Smooth muscle cell (in vitro differentiated cells): ENCODE measurements around the gene TNIK. TPM values are rescaled to one million over a fixed set of nuclear protein-coding genes. Genes with fewer than 3 reads are reported as not detected.

ENCODE experiments used
- DNase-seq: peaks from one replicate; lab custom pipeline; 2025; ENCODE audit not compliant: unreplicated experiment; lab: John Stamatoyannopoulos, UW
- H2AFZ ChIP-seq: fragments of 200-600 bp; sonication (generic); 2 replicates; pipeline ENCODE4 v1.6.0; 2016; ENCODE audit warnings: antibody characterized with exemption, low read depth, mild to moderate bottlenecking
- H3F3A ChIP-seq: fragments of 200-600 bp; sonication (generic); 2 replicates; pipeline ENCODE4 v1.6.0; 2017; ENCODE audit warnings: antibody characterized with exemption, low read depth
- H3K27ac ChIP-seq: fragments of 200-600 bp; sonication (generic); 2 replicates; pipeline ENCODE4 v1.5.1; 2016; ENCODE audit warnings: low read depth, mild to moderate bottlenecking
- H3K27me3 ChIP-seq: fragments of 200-600 bp; sonication (generic); 2 replicates; pipeline ENCODE4 v1.6.1; 2016; ENCODE audit warnings: low read depth, mild to moderate bottlenecking
- H3K36me3 ChIP-seq: fragments of 200-600 bp; sonication (generic); 2 replicates; pipeline ENCODE4 v1.5.1; 2016; ENCODE audit warnings: low read depth
- H3K4me1 ChIP-seq: fragments of 200-600 bp; sonication (generic); 2 replicates; pipeline ENCODE4 v1.5.1; 2016; ENCODE audit warnings: low read depth
- H3K4me2 ChIP-seq: fragments of 200-600 bp; sonication (generic); 2 replicates; pipeline ENCODE4 v1.6.0; 2016; ENCODE audit warnings: mild to moderate bottlenecking
- H3K4me3 ChIP-seq: fragments of 200-600 bp; sonication (generic); 2 replicates; pipeline ENCODE4 v1.5.1; 2016; ENCODE audit warnings: mild to moderate bottlenecking
- H3K79me2 ChIP-seq: fragments of 200-600 bp; sonication (generic); 2 replicates; pipeline ENCODE4 v1.6.0; 2016; ENCODE audit warnings: low read depth, mild to moderate bottlenecking
- H3K9ac ChIP-seq: fragments of 200-600 bp; sonication (generic); 2 replicates; pipeline ENCODE4 v1.6.0; 2016; ENCODE audit warnings: low read depth
- H3K9me3 ChIP-seq: fragments of 200-600 bp; sonication (generic); replicated peaks from 2 replicates; pipeline ENCODE4 v1.5.1; 2016; ENCODE audit warnings: low read depth
- H4K20me1 ChIP-seq: fragments of 200-600 bp; sonication (generic); 2 replicates; pipeline ENCODE4 v1.6.0; 2016; ENCODE audit warnings: low read depth
- WGBS: methylation state at CpG from one replicate; pipeline ENCODE4 v1.1.7; 2016; ENCODE audit warnings: low lambda C conversion rate; 5-methylcytosine and 5-hydroxymethylcytosine counted together
- polyA plus RNA-seq: library from polyadenylated mRNA; unstranded; fragments of >200 nt; fragmentation: Nextera tagmentation; extraction: Ambion mirVana; gene quantifications from 2 replicates; pipeline ENCODE4 v1.2.1, GENCODE V29; 2016
- total RNA-seq: library from RNA; depleted of rRNA; stranded (reverse); fragments of >200 nt; gene quantifications from 2 replicates; pipeline ENCODE4 v1.2.3, GENCODE V29; 2014
- TF ChIP-seq, protein P1 (sequence below): fragments of 200-600 bp; sonication (generic); IDR thresholded peaks from 2 replicates; pipeline ENCODE4 v1.5.1; 2017; ENCODE audit warnings: borderline replicate concordance, mild to moderate bottlenecking, antibody characterized with exemption; ENCODE audit not compliant: insufficient read depth, poor library complexity, severe bottlenecking

Gene TNIK
- total and polyA plus RNA-seq, 2 experiments from 2014 or later = 10.4 to 12.5 TPM

DNA sequence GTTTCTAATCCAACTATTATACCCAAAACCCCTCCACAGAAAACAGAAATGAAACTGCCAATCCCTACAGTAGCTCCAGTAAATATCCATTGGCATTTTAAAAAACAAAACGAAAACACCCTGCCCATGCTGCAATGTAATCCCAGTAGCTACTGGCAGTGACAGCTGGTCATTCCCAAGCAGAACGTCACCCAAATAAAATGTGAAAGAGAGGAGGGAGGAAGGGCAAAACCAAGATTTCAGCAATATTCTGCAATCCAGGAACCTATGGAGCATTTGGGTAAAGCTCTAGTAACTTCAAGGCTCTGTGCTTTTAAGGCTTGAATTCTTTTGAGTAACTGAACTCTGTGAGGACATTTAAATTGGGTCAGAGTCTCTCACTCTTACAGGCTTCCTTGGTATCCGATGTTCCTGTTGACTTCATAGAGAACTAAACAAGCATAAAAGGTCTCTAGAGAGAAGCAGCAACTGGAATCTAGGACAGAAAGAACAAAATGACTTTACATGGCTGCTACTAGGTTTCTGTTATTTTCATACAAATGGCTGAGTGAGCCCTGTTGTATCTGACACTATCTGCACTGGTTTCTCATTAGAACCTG lies 136.2 kb downstream of the TNIK start:
- Histone ChIP-seq H3K9me3 (no peaks in the 10 kb centered on the region), H3K79me2 (peaks cover 19% of the 10 kb centered on the region), H3K36me3 (no peaks in the 10 kb centered on the region), H3K4me3 (peak overlapping the region; percentile 5), H4K20me1 (no peaks in the 10 kb centered on the region), H2AFZ (no peak overlapping the region), H3F3A (no peaks in the 10 kb centered on the region), H3K4me2 (peak overlapping the region; percentile 76), H3K27me3 (no peaks in the 10 kb centered on the region), H3K9ac (no peak overlapping the region), H3K27ac (peak overlapping the region; percentile 62), H3K4me1 (peaks cover 16% of the 10 kb centered on the region)
- 50% methylated on average over 3 of the region's 3 CpGs for WGBS
- DNase-seq = no peak
- TF ChIP-seq, protein P1, sequence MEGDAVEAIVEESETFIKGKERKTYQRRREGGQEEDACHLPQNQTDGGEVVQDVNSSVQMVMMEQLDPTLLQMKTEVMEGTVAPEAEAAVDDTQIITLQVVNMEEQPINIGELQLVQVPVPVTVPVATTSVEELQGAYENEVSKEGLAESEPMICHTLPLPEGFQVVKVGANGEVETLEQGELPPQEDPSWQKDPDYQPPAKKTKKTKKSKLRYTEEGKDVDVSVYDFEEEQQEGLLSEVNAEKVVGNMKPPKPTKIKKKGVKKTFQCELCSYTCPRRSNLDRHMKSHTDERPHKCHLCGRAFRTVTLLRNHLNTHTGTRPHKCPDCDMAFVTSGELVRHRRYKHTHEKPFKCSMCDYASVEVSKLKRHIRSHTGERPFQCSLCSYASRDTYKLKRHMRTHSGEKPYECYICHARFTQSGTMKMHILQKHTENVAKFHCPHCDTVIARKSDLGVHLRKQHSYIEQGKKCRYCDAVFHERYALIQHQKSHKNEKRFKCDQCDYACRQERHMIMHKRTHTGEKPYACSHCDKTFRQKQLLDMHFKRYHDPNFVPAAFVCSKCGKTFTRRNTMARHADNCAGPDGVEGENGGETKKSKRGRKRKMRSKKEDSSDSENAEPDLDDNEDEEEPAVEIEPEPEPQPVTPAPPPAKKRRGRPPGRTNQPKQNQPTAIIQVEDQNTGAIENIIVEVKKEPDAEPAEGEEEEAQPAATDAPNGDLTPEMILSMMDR = no peak

DNA sequence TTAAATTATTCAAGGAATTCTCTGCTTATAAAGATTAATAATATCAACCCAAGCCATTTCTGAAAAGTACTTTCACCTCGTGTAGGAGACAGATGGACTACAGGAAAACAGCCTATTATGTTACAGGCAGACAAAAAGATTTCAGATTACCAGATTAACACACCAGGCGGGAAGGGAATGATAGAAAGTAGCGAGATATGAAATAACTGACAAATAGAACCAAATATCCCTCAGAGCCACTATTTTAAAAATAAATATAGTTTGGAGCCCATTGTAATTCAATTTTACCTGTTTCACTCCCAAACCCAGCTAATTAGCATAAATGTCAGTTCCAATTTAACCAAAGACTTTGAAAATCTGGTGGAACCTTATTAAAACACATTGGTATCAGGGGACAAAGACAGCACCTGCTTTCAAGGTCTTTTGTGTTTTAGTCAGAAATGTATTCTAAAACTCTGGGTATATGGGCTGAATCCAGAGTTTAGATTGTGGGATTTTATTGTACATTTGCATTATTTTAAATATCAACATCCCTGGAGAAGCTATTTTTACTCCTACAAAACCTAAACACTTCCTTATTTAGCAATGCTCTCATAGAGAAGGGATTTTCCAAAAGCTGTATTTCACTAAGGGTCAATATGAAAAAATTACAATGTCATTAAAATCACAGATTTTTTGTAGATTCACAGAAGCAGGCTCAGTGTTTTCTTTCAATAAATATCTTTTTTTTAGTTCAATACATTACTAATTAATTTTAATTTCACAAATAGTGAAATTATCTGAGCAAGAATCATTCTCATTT lies 138.4 kb downstream of the TNIK start:
- Histone ChIP-seq H2AFZ (no peak overlapping the region), H3K9me3 (no peaks in the 10 kb centered on the region), H3K27me3 (no peaks in the 10 kb centered on the region), H4K20me1 (no peaks in the 10 kb centered on the region), H3K4me2 (no peak overlapping the region), H3K27ac (no peak overlapping the region), H3K4me1 (peaks cover 16% of the 10 kb centered on the region), H3F3A (no peaks in the 10 kb centered on the region), H3K4me3 (no peak overlapping the region), H3K36me3 (no peaks in the 10 kb centered on the region), H3K79me2 (peaks cover 15% of the 10 kb centered on the region), H3K9ac (no peak overlapping the region)
- no peak for DNase-seq
- WGBS = 82% methylated on average over 3 of the region's 3 CpGs
- TF ChIP-seq, protein P1 = no peak

DNA sequence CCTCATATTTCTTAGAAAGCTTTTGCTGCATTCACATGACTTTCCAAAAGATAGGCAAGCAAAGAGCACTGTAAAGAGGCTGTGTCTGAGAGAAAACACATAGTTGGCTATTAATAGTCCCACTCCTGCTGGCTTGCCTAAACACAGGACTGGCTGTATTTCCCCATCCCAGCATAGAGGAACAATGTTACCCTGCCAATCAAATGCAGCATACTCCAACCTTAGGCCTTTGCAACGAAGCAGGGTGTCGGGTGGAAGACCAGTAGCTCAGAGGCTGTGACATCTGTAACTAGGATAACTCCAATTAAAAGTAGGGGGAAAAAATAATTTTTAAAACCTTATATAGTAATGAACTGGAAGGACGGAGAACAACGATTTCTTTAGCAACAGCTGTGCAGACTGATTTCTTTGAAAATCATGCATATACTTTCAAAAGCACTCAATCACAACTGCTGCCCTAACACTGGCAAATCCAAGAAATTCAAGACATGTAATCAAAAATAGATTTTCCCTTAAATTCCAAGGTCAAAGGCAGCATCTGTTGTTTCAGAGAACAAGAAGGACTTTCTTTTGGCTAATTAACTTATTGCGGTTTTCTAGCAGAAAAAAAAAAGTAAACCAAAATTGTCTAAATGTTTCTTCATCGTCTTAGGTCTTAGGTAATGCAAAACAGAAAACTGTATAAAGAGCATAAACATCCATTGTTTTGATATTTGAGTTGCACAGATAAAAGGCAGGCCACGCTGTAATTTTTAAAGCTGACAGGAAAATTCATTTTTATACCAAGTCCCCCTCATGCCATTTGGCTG lies 139.3 kb downstream of the TNIK start:
- TF ChIP-seq, protein P1 = no peak
- no peak overlapping the region for H3K27ac ChIP-seq
- peak overlapping the region; percentile 39 for H3K4me2 ChIP-seq
- no peaks in the 10 kb centered on the region for H4K20me1 ChIP-seq
- peaks cover 16% of the 10 kb centered on the region for H3K4me1 ChIP-seq
- H3K9me3 ChIP-seq = no peaks in the 10 kb centered on the region
- no peaks in the 10 kb centered on the region for H3K27me3 ChIP-seq
- H3K79me2 ChIP-seq = peaks cover 15% of the 10 kb centered on the region
- WGBS = 79% methylated on average over 7 of the region's 7 CpGs
- H3F3A ChIP-seq = peaks cover 5% of the 10 kb centered on the region
- no peak overlapping the region for H2AFZ ChIP-seq
- no peak for DNase-seq
- no peaks in the 10 kb centered on the region for H3K36me3 ChIP-seq
- no peak overlapping the region for H3K9ac ChIP-seq
- H3K4me3 ChIP-seq = no peak overlapping the region
